HepG2 (cell line): Measurements from ENCODE around the gene SCN7A. TPM values are rescaled to one million over a fixed set of nuclear protein-coding genes. Genes with fewer than 3 reads are reported as not detected.

Experiments used
- BRD4 ChIP-seq: sonication (generic); formaldehyde crosslinking; IDR thresholded peaks from 2 replicates; pipeline ENCODE4 v1.4.0; 2020; ENCODE audit warnings: missing genetic modification reagents
- CHD2 ChIP-seq: IDR thresholded peaks from 2 replicates; pipeline ENCODE4 v1.6.1; 2011; ENCODE audit warnings: low read depth, low read length, improper control_type of control experiment
- DNMT3B ChIP-seq: conservative IDR thresholded peaks from 2 replicates; pipeline ENCODE4 v1.6.1; 2016; ENCODE audit warnings: missing biosample characterization, control low read depth
- ETV6 ChIP-seq: sonication (generic); formaldehyde crosslinking; conservative IDR thresholded peaks from 2 replicates; pipeline ENCODE4 v1.4.0; 2020; ENCODE audit warnings: missing genetic modification reagents
- HOXA5 ChIP-seq: sonication (generic); formaldehyde crosslinking; IDR thresholded peaks from 2 replicates; pipeline ENCODE4 v1.4.0; 2020; ENCODE audit warnings: missing genetic modification reagents
- JARID2 ChIP-seq: sonication (generic); formaldehyde crosslinking; IDR thresholded peaks from 2 replicates; pipeline ENCODE4 v1.8.1; 2023; ENCODE audit warnings: missing genetic modification reagents, inconsistent platforms; ENCODE audit not compliant: insufficient replicate concordance
- MIXL1 ChIP-seq: IDR thresholded peaks from 2 replicates; pipeline ENCODE4 v1.6.1; 2016
- MLLT10 ChIP-seq: sonication (generic); formaldehyde crosslinking; IDR thresholded peaks from 2 replicates; pipeline ENCODE4 v1.4.0; 2020; ENCODE audit warnings: missing genetic modification reagents
- MXD4 ChIP-seq: IDR thresholded peaks from 2 replicates; pipeline ENCODE4 v1.6.1; 2016; ENCODE audit warnings: mild to moderate bottlenecking, missing biosample characterization, missing genetic modification reagents
- NCOA2 ChIP-seq: sonication (generic); formaldehyde crosslinking; IDR thresholded peaks from 2 replicates; pipeline ENCODE4 v1.8.0; 2022; ENCODE audit warnings: inconsistent platforms
- RFXAP ChIP-seq: sonication (generic); formaldehyde crosslinking; IDR thresholded peaks from 2 replicates; pipeline ENCODE4 v1.4.0; 2020; ENCODE audit warnings: missing genetic modification reagents, borderline replicate concordance
- SETDB1 ChIP-seq: sonication (generic); formaldehyde crosslinking; IDR thresholded peaks from 2 replicates; pipeline ENCODE4 v1.5.1; 2020; ENCODE audit warnings: missing genetic modification reagents, mild to moderate bottlenecking, borderline replicate concordance
- SKI ChIP-seq: fragments of 450-650 bp; IDR thresholded peaks from one replicate; pipeline ENCODE4 v1.6.1; 2018; ENCODE audit warnings: mild to moderate bottlenecking; ENCODE audit not compliant: partially characterized antibody
- TBX2 ChIP-seq: sonication (generic); formaldehyde crosslinking; IDR thresholded peaks from 2 replicates; pipeline ENCODE4 v1.5.0; 2020; ENCODE audit warnings: missing genetic modification reagents, mild to moderate bottlenecking, borderline replicate concordance
- TGIF2 ChIP-seq: IDR thresholded peaks from 2 replicates; pipeline ENCODE4 v1.6.1; 2016; ENCODE audit warnings: control low read depth, missing compliant biosample characterization
- TOE1 ChIP-seq: sonication (generic); formaldehyde crosslinking; IDR thresholded peaks from 2 replicates; pipeline ENCODE4 v1.4.0; 2020; ENCODE audit warnings: mild to moderate bottlenecking, missing genetic modification reagents
- XBP1 ChIP-seq: sonication (generic); formaldehyde crosslinking; IDR thresholded peaks from 2 replicates; pipeline ENCODE4 v1.5.0; 2020; ENCODE audit warnings: missing genetic modification reagents
- ZFP36L2 ChIP-seq: sonication (generic); formaldehyde crosslinking; IDR thresholded peaks from 2 replicates; pipeline ENCODE4 v1.4.0; 2020; ENCODE audit warnings: missing genetic modification reagents
- ZFP90 ChIP-seq: sonication (generic); formaldehyde crosslinking; IDR thresholded peaks from 2 replicates; pipeline ENCODE4 v1.8.0; 2022; ENCODE audit warnings: missing genetic modification reagents, mild to moderate bottlenecking, inconsistent platforms, borderline replicate concordance
- ZNF274 ChIP-seq: sonication (generic); formaldehyde crosslinking; IDR thresholded peaks from 2 replicates; pipeline ENCODE4 v1.5.1; 2020; ENCODE audit warnings: mild to moderate bottlenecking, missing genetic modification reagents
- ZNF367 ChIP-seq: sonication (generic); formaldehyde crosslinking; IDR thresholded peaks from 2 replicates; pipeline ENCODE4 v1.4.0; 2020; ENCODE audit warnings: missing genetic modification reagents, borderline replicate concordance
- ZNF788 ChIP-seq: sonication (generic); formaldehyde crosslinking; IDR thresholded peaks from 2 replicates; pipeline ENCODE4 v1.5.0; 2020; ENCODE audit warnings: mild to moderate bottlenecking, missing genetic modification reagents, borderline replicate concordance
- ZNF790 ChIP-seq: sonication (generic); formaldehyde crosslinking; IDR thresholded peaks from 2 replicates; pipeline ENCODE4 v1.8.0; 2022; ENCODE audit warnings: missing genetic modification reagents, mild to moderate bottlenecking, borderline replicate concordance
- ZSCAN12 ChIP-seq: sonication (generic); formaldehyde crosslinking; IDR thresholded peaks from 2 replicates; pipeline ENCODE4 v1.9.0; 2021; ENCODE audit warnings: mild to moderate bottlenecking, missing genetic modification reagents
- polyA plus RNA-seq, 8 experiments: library from polyadenylated mRNA; depleted of rRNA in 3 of 8; stranded (reverse) in 7 of 8; unstranded in 1 of 8; fragments of >200 nt; fragmentation: Illumina TruSeq in 4 of 8; extraction: Trizol in 4 of 8; gene quantifications; 2 replicates each; pipeline versions ENCODE4 v1.2.1 to v1.2.3, GENCODE V29; 2011 to 2016; ENCODE audit warnings: low read depth in 4 of 8, missing spikeins in 1 of 8, mixed read lengths in 1 of 8; ENCODE audit not compliant: insufficient read depth in 1 of 8
- total RNA-seq, 5 experiments: library from RNA; depleted of rRNA; stranded (reverse); fragments of >200 nt; fragmentation: Illumina TruSeq; extraction: Trizol; gene quantifications; 2 replicates each; pipeline ENCODE4 v1.2.3, GENCODE V29; 2016; ENCODE audit warnings: low read depth in 1 of 5
- TF ChIP-seq, protein P1 (sequence below): sonication (generic); formaldehyde crosslinking; IDR thresholded peaks from 2 replicates; pipeline ENCODE4 v1.4.0; 2020; ENCODE audit warnings: mild to moderate bottlenecking, missing genetic modification reagents
- TF ChIP-seq, protein P2 (sequence below): sonication (generic); formaldehyde crosslinking; IDR thresholded peaks from 2 replicates; pipeline ENCODE4 v1.5.1; 2020; ENCODE audit warnings: mild to moderate bottlenecking, missing genetic modification reagents, borderline replicate concordance
- TF ChIP-seq, protein P3 (sequence below): sonication (generic); formaldehyde crosslinking; IDR thresholded peaks from 2 replicates; pipeline ENCODE4 v1.8.0; 2022; ENCODE audit warnings: mild to moderate bottlenecking, missing genetic modification reagents, moderate library complexity
- TF ChIP-seq, protein P4 (sequence below): sonication (generic); formaldehyde crosslinking; IDR thresholded peaks from 2 replicates; pipeline ENCODE4 v1.4.0; 2020; ENCODE audit warnings: mild to moderate bottlenecking, missing genetic modification reagents
- TF ChIP-seq, protein P5 (sequence below): sonication (generic); formaldehyde crosslinking; IDR thresholded peaks from 2 replicates; pipeline ENCODE4 v1.8.0; 2022; ENCODE audit warnings: missing genetic modification reagents, mild to moderate bottlenecking, borderline replicate concordance

SCN7A gene
- total and polyA plus RNA-seq, 2 of the 13 experiments (the other 11 are each of a cell fraction or from before 2014, with no cell fraction given), result 0.01 TPM; not detected in 1

DNA sequence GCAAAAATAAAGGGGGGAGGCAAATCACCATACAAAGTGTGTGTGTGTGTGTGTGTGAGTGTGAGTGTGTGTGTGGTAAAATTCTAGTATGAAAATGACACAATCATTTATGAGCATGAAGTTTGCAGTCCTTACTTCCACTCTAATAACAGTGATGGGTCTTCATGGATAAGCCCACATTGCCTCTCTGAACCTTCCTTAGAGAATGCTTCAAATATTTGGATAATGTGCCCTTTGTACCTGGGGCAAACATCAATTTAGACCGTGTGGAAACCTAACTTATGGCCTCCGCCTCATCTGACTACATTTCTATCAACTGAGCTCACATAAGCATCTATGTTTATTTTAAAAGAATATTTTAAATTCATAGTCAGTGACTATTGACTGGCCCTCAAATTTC, 122.0 kb downstream of the SCN7A start (continued):
- TF ChIP-seq DNMT3B (CRISPR knock-in tag) (0 out of 2 replicates have a peak, but pooled peaks have one; percentile 72), ZNF274 (no peak), ZSCAN12 (CRISPR knock-in tag) (no peak), XBP1 (CRISPR knock-in tag) (no peak), ETV6 (CRISPR knock-in tag) (no peak), TBX2 (CRISPR knock-in tag) (peak; percentile 48), ZNF790 (CRISPR knock-in tag) (no peak), SKI (no peak), JARID2 (CRISPR knock-in tag) (no peak), MIXL1 (CRISPR knock-in tag) (peak; percentile 92), BRD4 (CRISPR knock-in tag) (no peak), TOE1 (CRISPR knock-in tag) (peak; percentile 66; the same call in 1 of the 2 replicates), TGIF2 (CRISPR knock-in tag) (no peak), ZFP90 (CRISPR knock-in tag) (no peak), HOXA5 (CRISPR knock-in tag) (no peak), RFXAP (CRISPR knock-in tag) (no peak), NCOA2 (peak; percentile 81), ZFP36L2 (CRISPR knock-in tag) (no peak), ZNF367 (CRISPR knock-in tag) (no peak), CHD2 (no peak), SETDB1 (no peak), ZNF788 (no peak), MLLT10 (no peak), MXD4 (CRISPR knock-in tag) (no peak)
- TF ChIP-seq, protein P1, sequence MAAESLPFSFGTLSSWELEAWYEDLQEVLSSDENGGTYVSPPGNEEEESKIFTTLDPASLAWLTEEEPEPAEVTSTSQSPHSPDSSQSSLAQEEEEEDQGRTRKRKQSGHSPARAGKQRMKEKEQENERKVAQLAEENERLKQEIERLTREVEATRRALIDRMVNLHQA (CRISPR knock-in tag), result no peak
- TF ChIP-seq, protein P2, sequence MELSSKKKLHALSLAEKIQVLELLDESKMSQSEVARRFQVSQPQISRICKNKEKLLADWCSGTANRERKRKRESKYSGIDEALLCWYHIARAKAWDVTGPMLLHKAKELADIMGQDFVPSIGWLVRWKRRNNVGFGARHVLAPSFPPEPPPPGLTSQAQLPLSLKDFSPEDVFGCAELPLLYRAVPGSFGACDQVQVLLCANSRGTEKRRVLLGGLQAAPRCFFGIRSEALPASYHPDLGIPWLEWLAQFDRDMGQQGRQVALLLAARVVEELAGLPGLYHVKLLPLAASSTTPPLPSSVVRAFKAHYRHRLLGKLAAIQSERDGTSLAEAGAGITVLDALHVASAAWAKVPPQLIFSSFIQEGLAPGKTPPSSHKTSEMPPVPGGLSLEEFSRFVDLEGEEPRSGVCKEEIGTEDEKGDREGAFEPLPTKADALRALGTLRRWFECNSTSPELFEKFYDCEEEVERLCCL (CRISPR knock-in tag), result no peak
- TF ChIP-seq, protein P3, sequence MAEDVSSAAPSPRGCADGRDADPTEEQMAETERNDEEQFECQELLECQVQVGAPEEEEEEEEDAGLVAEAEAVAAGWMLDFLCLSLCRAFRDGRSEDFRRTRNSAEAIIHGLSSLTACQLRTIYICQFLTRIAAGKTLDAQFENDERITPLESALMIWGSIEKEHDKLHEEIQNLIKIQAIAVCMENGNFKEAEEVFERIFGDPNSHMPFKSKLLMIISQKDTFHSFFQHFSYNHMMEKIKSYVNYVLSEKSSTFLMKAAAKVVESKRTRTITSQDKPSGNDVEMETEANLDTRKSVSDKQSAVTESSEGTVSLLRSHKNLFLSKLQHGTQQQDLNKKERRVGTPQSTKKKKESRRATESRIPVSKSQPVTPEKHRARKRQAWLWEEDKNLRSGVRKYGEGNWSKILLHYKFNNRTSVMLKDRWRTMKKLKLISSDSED (CRISPR knock-in tag), result no peak
- TF ChIP-seq, protein P4, sequence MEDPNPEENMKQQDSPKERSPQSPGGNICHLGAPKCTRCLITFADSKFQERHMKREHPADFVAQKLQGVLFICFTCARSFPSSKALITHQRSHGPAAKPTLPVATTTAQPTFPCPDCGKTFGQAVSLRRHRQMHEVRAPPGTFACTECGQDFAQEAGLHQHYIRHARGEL (CRISPR knock-in tag), result no peak
- TF ChIP-seq, protein P5, sequence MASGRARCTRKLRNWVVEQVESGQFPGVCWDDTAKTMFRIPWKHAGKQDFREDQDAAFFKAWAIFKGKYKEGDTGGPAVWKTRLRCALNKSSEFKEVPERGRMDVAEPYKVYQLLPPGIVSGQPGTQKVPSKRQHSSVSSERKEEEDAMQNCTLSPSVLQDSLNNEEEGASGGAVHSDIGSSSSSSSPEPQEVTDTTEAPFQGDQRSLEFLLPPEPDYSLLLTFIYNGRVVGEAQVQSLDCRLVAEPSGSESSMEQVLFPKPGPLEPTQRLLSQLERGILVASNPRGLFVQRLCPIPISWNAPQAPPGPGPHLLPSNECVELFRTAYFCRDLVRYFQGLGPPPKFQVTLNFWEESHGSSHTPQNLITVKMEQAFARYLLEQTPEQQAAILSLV (CRISPR knock-in tag), result no peak
